ENCODE results near the gene XPO5.

XPO5 gene

DNA sequence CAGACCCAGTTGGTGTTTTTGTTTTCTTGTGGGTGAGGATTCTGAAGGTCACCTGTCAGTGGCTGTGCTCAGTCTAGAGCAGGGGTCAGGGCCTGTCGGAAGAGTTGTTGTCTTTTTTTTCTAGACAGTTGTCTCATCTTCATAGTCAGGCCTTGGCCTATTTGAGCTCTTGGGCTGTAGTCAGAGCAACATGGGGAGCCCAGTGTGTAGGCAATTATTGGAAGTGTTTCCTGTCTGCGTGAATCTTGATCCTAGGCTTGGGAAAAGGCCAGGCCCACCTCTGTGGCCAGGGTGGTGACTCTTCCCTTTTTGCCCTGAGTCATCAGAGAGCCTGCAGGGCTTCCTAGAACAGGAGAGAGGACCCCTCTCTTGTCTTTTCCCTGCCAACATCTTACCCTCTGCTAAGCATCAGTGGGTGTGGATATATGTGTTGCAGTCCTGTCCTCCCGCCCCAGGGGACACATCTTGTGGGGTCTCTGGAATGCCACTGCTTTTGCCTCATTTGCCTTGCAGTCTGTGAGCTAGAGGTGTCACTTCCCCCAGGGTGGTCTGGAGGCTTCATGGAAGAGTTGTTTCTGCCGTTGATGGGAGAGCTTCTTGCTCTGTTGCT lies 87.1 kb downstream of the XPO5 start:
- DNase-seq, result no peak
- in situ Hi-C loops (cut with MboI; ENCODE audit: low pct_unique_long_range_greater_than_20kb, low sequenced_read_pairs), result no loop called here

DNA sequence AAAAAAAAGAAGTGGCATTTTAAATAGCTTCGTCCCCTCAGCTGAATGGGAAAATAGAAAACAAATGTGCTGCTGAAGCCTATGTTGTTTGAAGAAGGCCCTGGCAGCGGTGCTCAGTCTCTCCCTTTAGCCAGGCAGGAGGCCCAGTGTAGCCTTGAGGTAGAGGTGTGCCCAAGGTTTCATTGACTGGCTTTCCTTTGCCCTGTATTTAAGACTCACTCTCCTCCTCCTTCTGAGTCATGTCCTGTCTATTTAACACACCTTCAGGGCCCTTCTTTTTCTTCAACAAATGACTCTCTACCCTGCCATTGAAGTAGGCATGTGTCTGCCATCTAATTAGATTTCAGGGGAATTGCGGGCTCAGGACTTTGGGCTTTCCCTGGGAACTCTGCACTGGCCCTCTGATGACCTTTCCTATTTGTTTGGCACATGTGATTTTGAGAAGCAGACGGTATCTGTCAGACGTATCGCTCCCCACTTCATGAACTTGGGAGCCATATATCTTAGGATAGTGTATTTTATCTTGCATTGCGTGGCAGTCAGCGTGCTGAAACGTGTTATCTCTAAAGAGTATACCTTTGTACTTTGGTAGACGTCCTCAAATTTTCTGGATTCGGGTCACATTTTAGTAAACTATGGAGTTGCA lies 94.1 kb downstream of the XPO5 start:
- in situ Hi-C loops (cut with MboI; ENCODE audit: low pct_unique_long_range_greater_than_20kb, low sequenced_read_pairs), result no loop called here
- no peak for DNase-seq

DNA sequence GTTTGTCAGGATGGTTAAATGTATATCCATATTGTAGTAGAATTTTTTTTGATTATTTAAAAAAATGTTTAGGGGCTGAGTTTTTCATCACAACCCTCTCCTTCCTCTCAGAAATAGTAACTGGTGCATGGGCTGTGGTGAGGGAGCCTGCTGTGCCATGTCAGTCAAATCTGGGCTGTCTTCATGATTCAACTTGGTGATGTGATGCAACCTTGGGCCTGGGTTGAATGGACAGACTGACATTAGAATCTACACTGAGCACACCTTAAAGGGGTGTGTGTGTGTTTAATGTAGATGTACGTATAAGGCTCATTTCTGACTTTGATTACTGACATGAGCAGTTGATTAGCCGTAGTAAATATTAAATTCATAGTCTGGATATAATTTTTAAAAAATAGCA lies 94.8 kb downstream of the XPO5 start:
- no peak for DNase-seq
- in situ Hi-C loops (cut with MboI; ENCODE audit: low pct_unique_long_range_greater_than_20kb, low sequenced_read_pairs), result no loop called here

DNA sequence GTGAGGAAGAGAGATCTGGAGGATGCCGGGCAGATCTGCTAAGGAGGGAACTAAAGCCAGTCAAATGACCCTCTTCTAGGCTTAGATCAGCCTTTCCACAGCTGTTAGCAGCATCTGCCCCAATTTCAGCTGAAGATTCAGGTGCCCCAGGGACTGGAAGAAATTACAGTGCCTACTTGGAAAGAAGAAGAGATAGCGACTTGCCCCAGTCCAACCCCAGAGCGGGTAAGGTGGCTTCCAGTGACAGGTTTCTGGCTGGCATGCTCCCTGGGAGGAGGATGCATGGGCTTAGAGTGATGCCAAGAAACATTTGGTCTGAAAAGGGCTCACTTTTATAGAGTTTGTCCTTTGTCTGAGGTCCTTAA lies 97.8 kb downstream of the XPO5 start:
- in situ Hi-C loops (cut with MboI; ENCODE audit: low pct_unique_long_range_greater_than_20kb, low sequenced_read_pairs), result no loop called here
- no peak for DNase-seq

DNA sequence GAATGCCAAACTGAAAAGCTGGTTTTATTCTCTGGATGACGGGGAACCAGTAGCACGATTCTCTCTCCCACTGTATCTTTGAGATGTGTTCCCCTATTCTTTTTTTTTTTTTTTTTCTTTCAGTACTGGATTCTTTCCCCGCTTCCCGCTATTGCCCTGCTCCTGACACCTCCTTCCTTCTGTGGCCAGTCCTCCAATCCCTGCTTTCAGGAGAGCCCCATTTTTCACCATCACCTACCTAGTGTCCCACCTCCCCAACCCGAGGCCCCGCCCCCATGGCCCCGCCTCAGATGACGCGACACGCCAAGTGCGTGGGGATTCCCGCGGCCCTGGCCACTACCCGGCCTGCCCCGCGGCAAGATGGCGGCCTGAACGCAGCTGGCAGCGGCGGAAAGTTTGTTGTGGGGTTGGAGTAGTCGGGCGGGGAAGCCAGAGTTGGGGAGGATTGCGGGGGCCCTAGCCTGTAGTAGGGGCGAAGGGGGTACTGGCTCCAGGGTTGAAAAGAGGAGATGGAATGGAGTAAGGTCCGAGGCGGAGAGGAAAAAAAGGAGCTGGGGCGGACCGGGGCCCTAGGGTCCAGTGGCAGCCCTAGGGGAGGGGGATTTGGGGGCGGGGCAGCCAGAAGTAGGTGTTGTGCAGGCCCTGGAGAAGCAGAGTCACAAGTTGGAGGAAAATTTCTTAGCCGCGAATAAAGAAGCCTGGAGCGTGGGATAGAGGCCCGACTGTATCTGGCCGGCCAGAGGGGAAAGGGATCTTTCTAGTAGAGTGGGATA lies 98.4 kb downstream of the XPO5 start, which contains the start of gene TJAP1:
Gene TJAP1 (plus strand): TSS at position 336 of the 773 bp plus-strand sequence. CDS start 21,432 bp downstream, outside the sequence.
- in situ Hi-C loops (cut with MboI; ENCODE audit: low pct_unique_long_range_greater_than_20kb, low sequenced_read_pairs), result no loop called here
- DNase-seq, result peak; percentile 69

DNA sequence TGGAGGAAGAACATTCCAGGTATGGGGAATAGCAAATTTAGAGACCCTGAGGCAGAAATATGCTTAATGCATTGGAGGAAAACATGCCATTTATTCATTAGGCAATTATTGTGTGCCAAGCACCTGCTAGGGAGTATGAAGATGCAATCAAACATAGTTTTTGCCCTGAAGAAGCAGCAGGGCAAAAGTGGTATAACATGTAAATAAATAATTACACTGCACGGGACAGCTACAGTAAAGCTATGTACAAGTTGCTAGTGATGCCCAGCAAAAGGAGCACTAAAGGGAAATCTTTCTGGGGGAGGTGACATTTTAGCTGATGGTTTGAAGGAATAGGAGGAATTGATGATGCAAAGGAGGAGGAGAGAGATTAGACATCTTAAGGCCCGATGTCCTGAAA lies 99.1 kb downstream of the XPO5 start:
- in situ Hi-C loops (cut with MboI; ENCODE audit: low pct_unique_long_range_greater_than_20kb, low sequenced_read_pairs), result no loop called here
- DNase-seq, result no peak

DNA sequence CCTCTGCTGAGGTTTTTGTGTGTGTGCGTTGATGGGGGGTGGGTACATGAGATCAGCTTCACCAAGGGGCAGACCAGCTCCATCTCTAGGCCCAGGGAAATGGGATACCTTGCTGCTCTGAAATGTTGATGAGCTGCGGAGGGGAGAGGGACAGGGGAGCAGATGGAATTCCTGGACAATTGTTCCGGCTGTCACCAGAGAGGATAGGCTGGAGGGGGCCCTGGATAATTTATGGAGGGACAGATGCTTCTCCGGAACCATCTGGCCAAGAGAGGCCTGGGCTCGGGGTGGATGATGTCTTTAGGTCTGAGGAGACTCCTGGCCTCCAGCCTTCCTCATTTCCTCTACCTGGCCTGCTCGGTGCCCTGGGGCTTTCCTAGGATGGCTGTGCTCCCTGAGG lies 100.3 kb downstream of the XPO5 start:
- in situ Hi-C loops (cut with MboI; ENCODE audit: low pct_unique_long_range_greater_than_20kb, low sequenced_read_pairs), result no loop called here
- no peak for DNase-seq

DNA sequence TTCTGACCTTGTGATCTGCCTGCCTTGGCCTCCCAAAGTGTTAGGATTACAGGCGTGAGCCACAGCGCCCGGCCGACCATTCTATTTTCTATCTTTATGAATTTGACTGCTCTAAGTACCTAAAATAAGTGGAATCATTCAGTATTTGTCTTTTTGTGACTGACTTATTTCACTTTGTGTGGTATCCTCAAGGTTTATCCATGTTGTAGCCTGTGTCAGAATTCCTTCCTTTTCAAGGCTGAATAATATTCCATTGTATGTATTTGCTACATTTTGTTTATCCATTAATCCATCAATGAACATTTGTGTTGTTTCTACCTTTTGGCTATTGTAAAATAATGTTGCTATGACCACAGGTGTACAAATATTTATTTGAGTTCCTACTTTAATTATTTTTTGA lies 103.3 kb downstream of the XPO5 start:
- in situ Hi-C loops (cut with MboI; ENCODE audit: low pct_unique_long_range_greater_than_20kb, low sequenced_read_pairs), result no loop called here
- DNase-seq, result no peak

Measured in KBM-7 (cell line).